HG03432 (cell line): ENCODE measurements around the gene PDE7B.

ENCODE experiments used
- ATAC-seq: cut with Tn5 transposase; IDR thresholded peaks from one replicate; pipeline ENCODE4 v1.9.1; 2021; ENCODE audit warnings: mild to moderate bottlenecking, moderate library complexity; ENCODE audit not compliant: unreplicated experiment

Gene PDE7B

DNA sequence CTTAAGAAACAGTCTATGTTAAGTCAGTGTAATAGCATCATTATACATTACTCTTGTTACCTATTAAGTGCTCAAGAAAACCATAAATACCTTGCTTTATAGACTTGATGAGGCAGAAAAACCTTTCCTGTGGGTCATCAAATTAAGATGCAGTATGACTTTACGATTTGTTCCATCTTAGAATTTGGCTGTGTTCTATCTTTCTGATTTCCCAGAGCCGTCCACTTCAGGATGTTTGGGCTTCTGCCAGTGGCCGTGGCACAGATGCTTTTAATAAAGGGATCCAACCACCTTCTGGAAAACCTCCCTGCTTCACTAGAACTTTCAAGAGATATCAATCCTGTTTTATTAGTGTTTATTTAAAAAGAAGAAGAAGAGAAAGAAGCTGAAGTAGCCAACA lies 71.2 kb downstream of the PDE7B start:
- ATAC-seq = no peak

DNA sequence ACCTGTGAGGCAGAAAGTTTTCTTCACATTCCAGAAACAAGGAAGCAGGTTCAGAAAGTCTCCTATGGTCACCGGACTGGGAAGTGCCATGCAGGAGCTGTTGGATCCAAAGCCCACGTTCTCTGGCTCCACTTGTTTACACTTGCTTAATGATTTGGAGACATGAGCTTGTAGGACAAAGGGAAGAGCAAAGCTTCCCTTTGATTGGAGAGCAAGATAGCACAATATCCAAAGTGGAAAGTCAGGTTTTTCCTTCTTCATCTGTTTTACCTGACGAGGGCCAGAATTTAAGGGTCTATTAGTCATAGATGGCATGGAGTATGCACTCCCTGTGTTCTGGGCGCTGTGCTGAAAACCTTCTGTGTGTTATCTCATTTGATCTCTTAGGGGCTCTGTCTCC lies 81.2 kb downstream of the PDE7B start:
- no peak for ATAC-seq

DNA sequence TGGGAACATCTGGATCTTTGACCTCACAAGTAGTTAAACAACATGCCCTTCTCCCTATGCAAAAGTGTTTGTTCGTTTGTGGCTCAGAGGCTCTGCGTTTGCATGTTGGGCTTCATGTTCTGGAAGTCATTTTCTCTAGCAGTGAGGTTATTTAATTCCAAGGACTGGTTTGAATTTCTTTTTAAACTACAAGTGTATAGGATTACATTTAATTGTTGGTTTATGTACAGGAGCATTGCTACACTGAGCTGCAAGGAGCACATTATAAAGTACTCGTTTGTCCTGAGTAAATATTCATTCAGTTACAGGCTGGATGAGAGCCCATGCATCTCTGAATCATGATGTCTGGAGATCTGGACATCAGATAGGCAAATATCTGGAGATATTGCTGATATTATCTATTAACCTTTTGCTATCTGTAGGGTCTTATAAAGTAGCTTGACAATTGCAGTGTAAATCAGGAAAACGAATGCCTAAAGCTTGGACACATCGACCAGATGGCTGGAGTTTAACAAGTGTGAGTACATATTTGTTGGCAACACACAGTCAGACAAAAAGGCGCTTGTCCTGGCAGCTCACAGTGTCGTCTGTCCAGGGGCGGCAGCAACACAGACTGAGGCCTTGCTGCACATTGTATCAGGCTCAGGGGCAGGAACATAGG lies 84.6 kb downstream of the PDE7B start:
- ATAC-seq = no peak

DNA sequence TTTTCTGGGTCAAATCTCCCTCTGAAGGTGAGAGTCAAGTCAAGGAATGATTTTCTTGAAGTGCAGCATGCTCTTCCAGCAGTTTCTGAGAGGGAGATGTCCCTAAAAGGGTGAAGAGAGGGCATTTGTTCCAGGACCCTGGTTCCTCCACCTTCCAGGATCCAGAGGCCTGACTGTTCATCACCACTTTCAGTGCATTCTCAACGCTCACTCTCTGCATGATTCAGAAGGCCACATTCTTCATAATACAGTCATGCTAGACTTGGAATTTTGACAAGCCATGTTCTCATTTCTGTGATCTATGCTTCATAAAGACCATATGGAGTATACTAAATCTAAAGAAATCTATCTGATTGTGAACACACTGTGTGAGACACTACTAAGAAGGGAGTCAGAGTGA lies 85.1 kb downstream of the PDE7B start:
- no peak for ATAC-seq

DNA sequence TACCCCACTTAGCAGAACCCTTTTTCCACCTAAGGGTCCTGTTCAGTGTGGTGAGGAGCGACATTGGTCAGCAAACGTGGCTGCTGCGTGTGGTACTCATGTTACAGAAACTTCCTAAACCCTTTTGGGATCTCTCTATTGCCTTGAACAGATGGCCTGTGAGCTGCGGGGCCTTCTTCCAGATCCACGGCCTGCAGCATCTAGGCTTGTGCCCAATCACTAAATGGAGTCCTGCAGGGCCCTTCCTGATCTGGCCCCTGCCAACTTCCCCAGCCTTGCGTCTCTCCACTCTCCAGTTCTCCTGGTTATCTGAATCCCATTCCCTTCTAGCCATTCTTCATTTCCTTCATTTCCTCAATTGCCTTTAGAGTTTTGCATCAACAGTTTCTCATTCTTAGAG lies 85.6 kb downstream of the PDE7B start:
- ATAC-seq = no peak

DNA sequence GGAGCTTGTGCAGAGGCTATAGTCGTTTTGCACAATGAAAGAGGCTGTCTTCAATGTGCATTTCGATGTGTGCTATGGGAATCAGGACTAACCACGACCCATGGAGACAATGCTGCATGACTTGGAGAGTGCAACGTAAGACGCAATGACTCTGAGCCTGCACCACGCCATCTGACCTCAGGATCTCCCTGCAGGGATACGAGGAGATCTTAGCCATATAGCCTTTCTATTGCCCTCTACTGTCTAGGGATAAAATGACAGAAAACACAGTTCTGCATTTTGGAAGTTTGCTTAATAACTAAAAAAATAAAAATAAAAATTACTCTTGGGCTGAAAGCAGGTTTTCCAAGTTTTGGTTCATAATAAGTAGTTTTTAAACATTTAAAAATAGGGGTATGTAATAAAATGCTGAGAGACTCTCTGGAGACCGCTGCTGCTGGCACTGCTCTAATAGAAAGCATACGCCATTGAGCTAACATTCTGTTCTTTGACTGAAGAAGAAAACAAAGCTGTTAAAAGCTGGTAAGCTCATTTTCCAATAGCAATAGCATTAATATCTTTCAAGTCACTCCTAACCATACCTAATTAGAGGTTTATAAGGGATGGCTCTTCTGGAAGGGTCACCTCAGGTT lies 87.2 kb downstream of the PDE7B start:
- ATAC-seq = no peak

DNA sequence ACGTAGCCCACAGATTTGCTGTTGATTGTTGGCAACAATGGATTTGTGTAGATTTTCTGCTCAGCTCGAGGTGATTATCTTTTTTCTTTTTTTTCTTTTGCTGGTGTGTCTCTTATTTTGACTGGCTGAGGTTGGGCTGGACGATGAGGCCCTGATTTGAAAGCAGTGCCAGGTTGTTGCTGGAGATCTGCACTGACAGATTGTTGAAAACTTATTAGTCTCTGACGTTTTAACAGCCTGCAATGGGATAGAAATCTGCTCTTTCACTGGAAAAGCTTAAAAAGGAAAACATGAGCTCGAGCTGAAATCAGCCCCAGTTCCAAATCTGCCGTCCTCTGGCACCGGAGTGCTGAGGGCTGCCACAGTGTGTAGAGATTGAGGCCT lies 87.7 kb downstream of the PDE7B start:
- no peak for ATAC-seq

DNA sequence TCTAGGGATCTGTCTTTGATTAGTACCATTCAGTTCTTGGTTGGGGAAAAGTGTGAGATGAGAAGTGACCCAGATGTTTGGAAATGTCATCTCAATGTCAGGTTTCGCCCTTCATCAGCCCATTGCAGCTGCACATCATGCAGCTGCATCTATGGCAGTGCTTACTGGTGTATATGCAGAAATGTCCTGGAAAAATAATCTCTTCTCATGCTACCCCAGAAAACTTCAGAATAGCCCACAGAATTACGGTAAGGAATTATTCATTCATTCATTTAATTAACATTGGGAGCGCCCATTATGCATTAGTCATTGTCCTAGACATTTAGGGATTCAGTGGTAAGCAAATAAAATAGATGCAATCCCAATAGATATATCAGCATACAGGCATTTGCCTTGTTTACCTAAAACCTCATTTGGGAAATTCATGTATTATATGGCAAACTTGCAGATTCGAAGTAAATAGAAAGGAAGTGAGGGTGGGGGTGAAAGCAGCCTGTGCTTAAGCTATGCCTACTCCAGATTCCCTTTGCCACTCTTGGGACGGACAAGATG lies 89.2 kb downstream of the PDE7B start:
- ATAC-seq = no peak

DNA sequence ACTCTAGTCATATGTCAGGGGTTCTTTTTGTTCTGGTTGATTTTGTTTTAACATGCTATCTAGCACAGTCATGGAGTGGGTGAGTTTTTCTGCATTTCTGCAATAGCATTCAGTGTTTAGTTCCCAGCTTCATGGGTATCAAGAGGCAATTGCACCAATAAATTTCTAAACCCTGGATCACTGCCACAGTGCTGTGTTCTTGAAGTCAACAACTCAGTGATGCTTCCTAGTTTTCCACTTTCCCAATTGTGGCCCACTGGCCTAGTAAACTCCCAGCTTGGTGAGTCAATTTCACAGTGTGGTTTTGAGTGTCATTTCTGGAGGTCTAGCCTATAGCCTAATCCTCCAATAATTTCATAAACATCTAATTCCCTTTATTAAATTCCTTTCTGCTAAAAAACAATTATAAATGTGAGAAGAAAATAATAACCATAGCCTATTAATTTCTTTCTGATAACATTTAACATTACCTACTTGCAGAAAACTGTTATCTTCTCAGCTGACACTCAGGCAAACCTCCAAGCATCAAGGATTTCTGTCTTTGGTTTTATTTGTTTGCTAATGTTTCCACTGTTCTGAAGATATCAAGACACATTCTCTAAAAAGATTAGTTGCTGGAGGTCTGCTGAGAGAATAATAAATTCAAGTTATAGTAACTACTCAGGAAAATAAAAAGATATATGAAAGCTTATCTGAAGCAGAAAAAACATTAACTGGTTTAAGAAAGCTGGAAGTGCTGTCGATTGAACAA lies 89.9 kb downstream of the PDE7B start:
- no peak for ATAC-seq

DNA sequence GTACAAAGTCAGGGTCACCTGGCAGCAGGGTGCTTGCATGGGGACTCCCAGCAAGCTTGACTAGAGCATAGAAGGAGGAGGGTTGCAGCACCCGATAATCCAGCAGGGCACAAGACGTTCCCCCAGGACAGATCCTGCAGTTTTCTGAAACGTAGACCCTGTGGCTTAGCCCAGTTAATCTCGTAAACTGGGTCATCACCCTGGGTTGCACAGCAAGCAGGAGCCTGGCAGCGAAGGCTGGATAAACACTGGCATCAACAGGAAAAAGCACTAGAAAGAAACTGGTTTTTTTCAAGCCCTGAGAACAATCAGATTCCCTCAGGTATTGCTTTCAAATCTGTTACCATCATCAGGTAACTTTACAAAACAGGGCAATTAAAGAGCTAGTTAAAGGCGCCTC lies 92.6 kb downstream of the PDE7B start:
- no peak for ATAC-seq

DNA sequence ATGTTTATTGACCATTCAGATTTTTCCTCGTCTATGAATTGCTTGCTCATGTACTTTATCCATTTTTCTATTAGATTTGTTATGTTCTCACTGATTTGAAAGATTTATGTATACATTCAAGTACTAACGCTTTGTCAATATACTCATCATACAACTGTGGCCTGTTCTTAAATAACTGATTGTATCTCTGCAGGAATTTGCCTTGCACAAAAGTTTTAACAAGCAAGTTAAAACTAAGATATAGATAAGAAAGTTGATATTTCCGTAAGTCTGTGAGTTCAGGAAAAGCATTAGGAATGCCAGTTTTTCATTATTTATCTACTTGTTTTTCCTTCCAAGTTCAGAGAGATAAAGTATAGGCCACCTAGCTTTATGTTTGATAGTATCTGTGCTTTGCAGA lies 95.2 kb downstream of the PDE7B start:
- ATAC-seq = no peak

DNA sequence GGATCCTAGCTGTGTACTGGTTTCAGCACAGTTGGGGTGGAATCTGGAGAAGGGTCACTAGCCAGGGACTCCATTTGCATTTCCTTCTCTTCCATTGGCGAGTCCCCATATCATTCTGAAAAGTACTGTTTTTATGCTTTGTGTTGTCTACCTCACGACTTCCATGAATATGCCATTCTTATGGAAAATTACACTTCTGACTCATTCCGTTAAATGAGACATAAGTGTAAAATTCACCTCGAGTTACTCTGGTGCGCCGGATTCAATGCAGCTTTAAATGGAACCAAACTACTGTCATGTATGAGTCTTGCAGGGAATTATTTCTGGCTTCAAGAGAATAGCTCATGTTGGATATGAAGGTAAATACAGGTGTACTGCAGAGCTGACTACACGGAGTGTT lies 99.2 kb downstream of the PDE7B start:
- no peak for ATAC-seq

DNA sequence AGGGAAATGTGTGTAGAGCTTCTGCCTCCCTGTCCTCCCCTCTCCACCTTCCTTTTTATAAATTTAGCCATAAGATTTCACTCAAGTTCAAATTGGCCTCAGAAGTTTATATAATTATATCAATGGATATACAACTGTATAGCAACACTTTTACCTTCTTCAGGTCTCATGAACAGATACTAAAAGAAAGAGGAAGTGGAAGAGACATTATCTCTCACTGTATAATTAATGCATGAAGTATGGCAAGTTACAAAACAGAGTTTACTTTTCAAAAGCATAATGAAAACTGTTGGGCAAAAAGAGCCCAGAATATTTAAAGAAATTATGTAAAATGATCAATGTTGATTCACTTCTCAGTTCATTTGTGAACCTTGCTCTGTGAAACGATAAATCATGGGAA lies 99.7 kb downstream of the PDE7B start:
- ATAC-seq = no peak

DNA sequence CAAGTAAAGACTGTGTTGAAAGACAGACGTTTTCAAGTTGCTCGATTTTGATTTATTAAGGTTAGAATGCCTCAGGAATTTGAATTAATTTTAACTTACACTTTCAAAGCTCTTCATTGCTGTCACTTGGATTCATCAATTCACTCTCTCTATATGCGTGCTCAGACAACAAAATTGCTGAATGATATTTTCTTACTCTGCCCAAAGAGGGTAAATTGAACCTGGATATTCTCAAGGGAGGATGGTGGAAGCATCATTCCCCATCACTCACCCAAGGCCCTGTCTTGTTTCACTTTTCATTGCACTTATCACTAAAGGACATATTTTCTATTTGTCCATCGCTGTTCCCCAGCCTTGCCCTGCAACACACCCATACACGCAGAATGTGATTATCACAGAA lies 102.3 kb downstream of the PDE7B start:
- ATAC-seq = no peak

DNA sequence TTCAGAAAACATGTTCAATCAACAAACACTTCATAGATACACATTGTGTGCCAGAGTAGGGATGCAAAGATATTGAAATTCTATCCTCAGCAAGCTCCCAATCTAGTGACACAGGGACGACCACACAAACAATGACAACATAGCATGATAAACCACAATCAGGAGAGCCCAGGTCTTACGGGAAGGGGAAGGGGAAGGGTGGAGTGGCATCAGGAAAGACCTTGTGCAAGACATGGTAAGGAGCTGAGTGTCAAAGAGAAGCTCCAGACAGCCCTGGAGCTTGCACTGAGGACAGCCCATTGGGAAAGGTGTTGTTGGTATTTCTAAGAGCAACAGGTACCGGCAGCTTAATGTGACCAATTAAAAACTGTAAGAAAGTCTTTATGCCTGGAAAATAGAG lies 103.6 kb downstream of the PDE7B start:
- no peak for ATAC-seq

DNA sequence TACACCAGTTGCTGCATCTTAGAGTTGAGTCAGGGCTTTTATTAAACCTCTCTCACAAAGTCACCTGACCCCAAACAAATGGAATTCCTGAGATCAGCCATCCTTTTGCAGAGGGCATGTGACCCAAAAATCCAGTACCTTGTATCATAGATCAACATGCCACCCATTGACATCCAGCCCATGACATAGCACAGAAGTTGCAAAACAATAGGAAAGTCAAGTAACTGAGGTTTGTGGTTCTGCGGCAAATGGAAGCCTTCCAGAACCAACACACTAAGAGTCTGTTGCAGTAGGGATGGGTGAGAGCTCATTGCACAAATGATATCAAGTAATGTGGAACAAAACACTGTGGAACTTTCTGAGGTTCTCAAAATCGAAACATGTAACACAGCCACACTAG lies 111.2 kb downstream of the PDE7B start:
- ATAC-seq = no peak

DNA sequence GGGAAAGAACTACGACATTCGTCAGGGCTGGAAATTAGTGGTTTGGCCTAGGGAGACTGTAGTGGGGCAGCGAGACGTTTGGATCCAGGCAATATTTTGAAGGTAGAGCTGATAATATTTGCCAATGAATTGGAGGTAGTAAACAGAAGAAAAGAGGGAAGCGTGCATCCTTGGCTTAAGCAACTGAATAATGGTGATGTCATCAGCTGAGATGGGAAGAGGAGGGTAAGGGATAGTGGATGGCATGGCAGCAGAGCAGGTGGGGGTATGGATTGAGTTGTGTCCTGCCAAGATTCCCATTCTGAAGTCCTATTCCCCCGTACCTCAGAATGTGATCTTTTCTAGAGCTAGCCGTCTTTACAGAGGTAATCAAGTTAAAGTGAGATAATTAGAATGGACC lies 119.2 kb downstream of the PDE7B start:
- no peak for ATAC-seq

DNA sequence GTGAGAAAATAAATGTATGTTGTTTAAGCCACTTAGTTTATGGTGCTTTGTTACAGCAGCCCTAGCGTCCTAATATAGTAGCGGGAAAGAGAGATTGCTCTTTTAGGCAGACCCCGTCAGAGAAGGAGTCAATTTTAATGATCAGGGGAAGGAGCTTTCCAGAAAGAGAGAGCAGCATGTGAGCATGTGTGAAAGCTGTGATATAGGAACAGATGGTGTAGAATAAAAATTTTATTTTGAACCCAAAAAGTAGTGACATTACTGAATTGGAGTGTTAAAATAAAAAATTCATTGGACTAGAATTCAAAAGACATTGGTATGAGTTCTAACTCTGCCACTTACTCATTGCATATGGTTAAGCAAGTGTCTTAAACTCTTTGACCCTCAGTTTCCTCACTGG lies 119.8 kb downstream of the PDE7B start:
- no peak for ATAC-seq

DNA sequence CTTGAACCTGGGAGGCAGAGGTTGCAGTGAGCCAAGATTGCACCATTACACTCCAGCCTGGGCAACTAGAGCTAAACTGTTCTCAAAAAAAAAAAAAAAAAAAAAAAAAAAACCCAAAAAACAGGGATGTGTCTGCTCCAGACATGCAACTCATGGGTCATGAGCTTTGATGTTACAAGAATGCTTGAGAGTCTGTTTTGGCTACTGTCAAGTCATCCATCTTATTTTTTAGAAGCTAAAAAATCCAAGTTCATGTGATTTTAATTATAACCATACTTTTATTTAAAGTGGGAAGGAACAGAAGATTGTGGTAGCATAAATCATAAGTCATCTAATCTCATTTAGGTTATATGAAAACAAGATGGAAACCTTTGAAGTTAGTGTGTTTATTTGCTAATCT lies 120.6 kb downstream of the PDE7B start:
- ATAC-seq = no peak

DNA sequence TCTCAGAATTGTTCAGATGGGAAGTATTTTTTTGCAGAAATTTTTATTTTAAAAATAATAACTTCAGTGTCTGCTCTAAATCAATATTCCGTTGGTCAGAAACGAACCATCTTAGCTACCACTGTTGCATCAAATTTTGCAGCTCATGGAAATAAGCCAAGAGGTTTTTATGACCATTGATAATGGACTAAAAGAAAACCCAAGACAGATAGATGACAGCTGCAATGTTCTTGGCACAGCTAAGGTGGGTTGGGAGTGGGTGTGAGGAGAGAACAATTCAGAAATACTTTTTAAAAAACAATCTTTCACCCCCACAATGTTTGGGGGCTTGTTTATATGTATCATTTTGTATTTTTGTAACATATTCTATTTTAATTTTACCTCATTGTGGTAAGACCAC lies 121.1 kb downstream of the PDE7B start:
- no peak for ATAC-seq

DNA sequence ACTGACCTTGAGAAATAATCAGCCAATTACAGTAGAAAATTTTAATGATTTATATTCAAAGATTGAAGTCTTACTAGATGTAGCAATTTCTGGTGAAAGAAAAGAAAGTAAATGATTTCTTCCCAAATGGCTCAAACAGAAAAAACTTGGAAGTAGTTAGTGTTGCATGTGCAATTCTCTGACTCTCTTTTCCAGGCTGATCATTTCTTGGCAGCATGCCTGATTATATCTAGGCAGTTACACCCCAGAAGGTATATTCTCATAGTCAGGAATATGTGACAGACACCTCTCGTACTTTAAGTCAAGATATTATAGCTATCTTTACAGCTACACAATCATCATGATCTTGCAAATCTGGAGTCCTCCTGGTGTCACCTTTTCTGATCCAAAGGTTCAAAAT lies 122.9 kb downstream of the PDE7B start:
- no peak for ATAC-seq

DNA sequence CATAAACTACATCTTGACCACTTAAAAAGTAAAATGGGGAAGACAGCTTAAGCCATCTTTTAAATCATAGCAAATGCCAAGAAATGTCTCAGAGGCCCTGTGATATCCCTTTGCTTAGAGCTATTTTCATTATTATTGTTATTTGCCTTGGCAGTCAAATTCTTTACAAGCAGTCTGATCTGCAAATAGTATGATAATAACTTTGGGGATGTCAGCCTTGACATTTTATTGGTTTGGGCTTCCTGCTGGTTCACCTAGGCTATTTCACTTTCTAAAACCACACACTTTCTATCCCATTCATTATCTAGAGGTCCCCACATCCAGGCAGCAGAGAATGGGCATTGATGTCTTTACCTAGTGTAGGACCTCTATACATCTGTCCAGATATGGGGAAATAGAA lies 125.1 kb downstream of the PDE7B start:
- no peak for ATAC-seq
